HEK293T (cell line): Measurements from ENCODE around the gene FAM219B.

ENCODE experiments used
- ARNT ChIP-seq: fragments of 450-650 bp; IDR thresholded peaks from 2 replicates; pipeline ENCODE4 v1.6.1; 2017; ENCODE audit warnings: mild to moderate bottlenecking
- BHLHE40 ChIP-seq: fragments of 450-650 bp; IDR thresholded peaks from 2 replicates; pipeline ENCODE4 v1.6.1; 2016; ENCODE audit warnings: mild to moderate bottlenecking, moderate library complexity, borderline replicate concordance
- FOXA1 ChIP-seq: fragments of 450-650 bp; IDR thresholded peaks from 2 replicates; pipeline ENCODE4 v1.6.1; 2016; ENCODE audit warnings: mild to moderate bottlenecking
- FOXK2 ChIP-seq: fragments of 450-650 bp; IDR thresholded peaks from 2 replicates; pipeline ENCODE4 v1.6.1; 2016; ENCODE audit warnings: mild to moderate bottlenecking
- L3MBTL2 ChIP-seq: fragments of 450-650 bp; conservative IDR thresholded peaks from 2 replicates; pipeline ENCODE4 v1.6.1; 2016; ENCODE audit warnings: mild to moderate bottlenecking
- LEF1 ChIP-seq: fragments of 450-650 bp; IDR thresholded peaks from 2 replicates; pipeline ENCODE4 v1.6.1; 2017; ENCODE audit warnings: mild to moderate bottlenecking, borderline replicate concordance
- SP1 ChIP-seq: fragments of 450-650 bp; IDR thresholded peaks from 2 replicates; pipeline ENCODE4 v1.6.1; 2017
- SUZ12 ChIP-seq: fragments of 450-650 bp; IDR thresholded peaks from 2 replicates; pipeline ENCODE4 v1.6.1; 2016; ENCODE audit warnings: mild to moderate bottlenecking
- TF ChIP-seq, protein P1 (sequence below): fragments of 450-650 bp; IDR thresholded peaks from 2 replicates; pipeline ENCODE4 v1.6.1; 2016

DNA sequence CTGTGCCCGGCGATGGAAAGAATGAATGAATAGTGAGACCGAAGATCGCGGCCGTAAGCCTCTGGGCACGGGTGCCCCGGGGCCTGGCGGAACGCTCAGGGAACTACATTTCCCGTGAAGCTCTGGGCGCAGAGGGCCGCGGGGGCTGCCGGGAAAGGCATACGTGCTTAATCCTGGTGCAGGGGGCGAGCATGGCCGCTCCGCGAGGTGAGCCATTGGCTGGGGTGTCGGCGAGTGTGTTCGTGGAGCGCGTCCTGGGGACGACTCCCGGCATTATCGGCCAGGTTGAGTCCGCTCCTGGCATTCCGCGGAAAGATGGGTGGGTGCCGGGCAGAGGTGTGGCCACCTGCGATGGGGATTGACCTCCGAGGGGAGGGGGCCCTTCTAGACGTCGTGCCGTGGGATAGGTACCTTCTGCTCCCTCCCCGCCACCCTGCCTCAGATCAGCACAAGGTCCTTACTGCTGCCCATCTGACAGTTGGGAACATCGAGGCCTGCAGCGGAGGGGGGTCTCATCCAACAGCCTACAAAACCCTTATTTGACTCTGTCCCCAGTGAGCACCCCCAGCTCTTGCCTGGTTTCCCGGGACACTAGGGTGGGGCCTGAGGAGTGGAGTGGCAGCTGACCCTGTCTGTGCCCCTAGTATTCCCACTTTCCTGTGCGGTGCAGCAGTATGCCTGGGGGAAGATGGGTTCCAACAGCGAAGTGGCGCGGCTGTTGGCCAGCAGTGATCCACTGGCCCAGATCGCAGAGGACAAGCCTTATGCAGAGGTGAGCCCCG, 16.6 kb downstream of the FAM219B start, which contains the start of gene MPI:
- TF ChIP-seq SUZ12 (peak; percentile 87), SP1 (no peak), FOXK2 (no peak), BHLHE40 (no peak), ARNT (peak; percentile 93), L3MBTL2 (peak; percentile 90), LEF1 (no peak), FOXA1 (no peak)
- TF ChIP-seq, protein P1, sequence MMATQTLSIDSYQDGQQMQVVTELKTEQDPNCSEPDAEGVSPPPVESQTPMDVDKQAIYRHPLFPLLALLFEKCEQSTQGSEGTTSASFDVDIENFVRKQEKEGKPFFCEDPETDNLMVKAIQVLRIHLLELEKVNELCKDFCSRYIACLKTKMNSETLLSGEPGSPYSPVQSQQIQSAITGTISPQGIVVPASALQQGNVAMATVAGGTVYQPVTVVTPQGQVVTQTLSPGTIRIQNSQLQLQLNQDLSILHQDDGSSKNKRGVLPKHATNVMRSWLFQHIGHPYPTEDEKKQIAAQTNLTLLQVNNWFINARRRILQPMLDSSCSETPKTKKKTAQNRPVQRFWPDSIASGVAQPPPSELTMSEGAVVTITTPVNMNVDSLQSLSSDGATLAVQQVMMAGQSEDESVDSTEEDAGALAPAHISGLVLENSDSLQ: no peak
